Uterus (tissue), 2 donors: ENCODE data around the gene PKMYT1.

Source experiments
- CTCF ChIP-seq, 4 experiments: fragments of 200-600 bp in 2 of 4; fragments of 450-650 bp in 2 of 4; sonication (generic) in 2 of 4; IDR thresholded peaks; one replicate each; pipeline ENCODE4 v1.5.1; 2016 to 2019; ENCODE audit warnings: antibody characterized with exemption in 4 of 4, mild to moderate bottlenecking in 2 of 4, moderate library complexity in 1 of 4
- POLR2A ChIP-seq, 2 donors: fragments of 450-650 bp; IDR thresholded peaks; one replicate each; pipeline ENCODE4 v1.6.1; 2016; ENCODE audit warnings: antibody characterized with exemption in 2 of 2, mild to moderate bottlenecking in 1 of 2, moderate library complexity in 1 of 2

DNA sequence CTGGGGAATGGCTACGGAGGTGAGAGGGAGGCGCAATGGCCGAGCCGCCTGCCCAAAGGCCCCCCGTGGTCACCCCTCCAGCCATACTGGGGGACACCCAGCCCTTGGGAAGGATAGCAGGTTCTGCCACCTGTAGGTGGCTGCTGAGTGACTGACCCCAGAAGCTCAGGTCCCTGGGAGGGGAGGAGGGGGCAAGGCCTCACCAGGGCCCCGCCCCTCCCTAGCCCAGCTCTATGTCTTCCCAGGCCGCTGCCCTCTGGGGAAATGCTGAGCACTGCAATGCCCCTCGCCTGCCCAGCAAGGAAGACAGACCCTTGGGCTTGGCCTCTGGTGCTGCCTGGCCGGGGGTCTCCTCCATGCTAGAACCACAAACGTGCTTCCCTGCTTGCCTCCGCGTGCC, 21.1 kb upstream of the PKMYT1 start:
- TF ChIP-seq POLR2A (IDR thresholded peaks at IDR 0.05) (no peak), CTCF (IDR thresholded peaks at IDR 0.05) (no peak)
